PFSK-1 (cell line): ENCODE measurements around the gene MAP6.

Experiments
- POLR2AphosphoS5 ChIP-seq: IDR thresholded peaks from 2 replicates; pipeline ENCODE4 v1.6.1; 2012; ENCODE audit warnings: low read depth, mild to moderate bottlenecking, control low read depth, low read length, moderate library complexity
- SIN3A ChIP-seq: IDR thresholded peaks from 2 replicates; pipeline ENCODE4 v1.6.1; 2012; ENCODE audit warnings: mild to moderate bottlenecking, low read length, moderate library complexity, borderline replicate concordance; ENCODE audit not compliant: insufficient read depth
- TAF1 ChIP-seq: IDR thresholded peaks from 2 replicates; pipeline ENCODE4 v1.6.1; 2012; ENCODE audit warnings: low read length, control low read depth, borderline replicate concordance; ENCODE audit not compliant: insufficient read depth
- TF ChIP-seq, protein P1 (sequence below), 2 experiments: IDR thresholded peaks; 2 replicates each; pipeline versions ENCODE4 v1.6.1 to v1.8.0; 2011 to 2012; ENCODE audit warnings: low read depth in 2 of 2, low read length in 2 of 2, control low read depth in 1 of 2, inconsistent platforms in 1 of 2, mild to moderate bottlenecking in 1 of 2, moderate library complexity in 1 of 2; ENCODE audit not compliant: insufficient read depth in 1 of 2

- TF ChIP-seq, protein P1, sequence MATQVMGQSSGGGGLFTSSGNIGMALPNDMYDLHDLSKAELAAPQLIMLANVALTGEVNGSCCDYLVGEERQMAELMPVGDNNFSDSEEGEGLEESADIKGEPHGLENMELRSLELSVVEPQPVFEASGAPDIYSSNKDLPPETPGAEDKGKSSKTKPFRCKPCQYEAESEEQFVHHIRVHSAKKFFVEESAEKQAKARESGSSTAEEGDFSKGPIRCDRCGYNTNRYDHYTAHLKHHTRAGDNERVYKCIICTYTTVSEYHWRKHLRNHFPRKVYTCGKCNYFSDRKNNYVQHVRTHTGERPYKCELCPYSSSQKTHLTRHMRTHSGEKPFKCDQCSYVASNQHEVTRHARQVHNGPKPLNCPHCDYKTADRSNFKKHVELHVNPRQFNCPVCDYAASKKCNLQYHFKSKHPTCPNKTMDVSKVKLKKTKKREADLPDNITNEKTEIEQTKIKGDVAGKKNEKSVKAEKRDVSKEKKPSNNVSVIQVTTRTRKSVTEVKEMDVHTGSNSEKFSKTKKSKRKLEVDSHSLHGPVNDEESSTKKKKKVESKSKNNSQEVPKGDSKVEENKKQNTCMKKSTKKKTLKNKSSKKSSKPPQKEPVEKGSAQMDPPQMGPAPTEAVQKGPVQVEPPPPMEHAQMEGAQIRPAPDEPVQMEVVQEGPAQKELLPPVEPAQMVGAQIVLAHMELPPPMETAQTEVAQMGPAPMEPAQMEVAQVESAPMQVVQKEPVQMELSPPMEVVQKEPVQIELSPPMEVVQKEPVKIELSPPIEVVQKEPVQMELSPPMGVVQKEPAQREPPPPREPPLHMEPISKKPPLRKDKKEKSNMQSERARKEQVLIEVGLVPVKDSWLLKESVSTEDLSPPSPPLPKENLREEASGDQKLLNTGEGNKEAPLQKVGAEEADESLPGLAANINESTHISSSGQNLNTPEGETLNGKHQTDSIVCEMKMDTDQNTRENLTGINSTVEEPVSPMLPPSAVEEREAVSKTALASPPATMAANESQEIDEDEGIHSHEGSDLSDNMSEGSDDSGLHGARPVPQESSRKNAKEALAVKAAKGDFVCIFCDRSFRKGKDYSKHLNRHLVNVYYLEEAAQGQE (IDR thresholded peaks at IDR 0.05; ENCODE audit: insufficient read depth in 1 of 2, low read depth in 2 of 2, low read length in 2 of 2), result no peak
- no peak for TF ChIP-seq POLR2AphosphoS5
- TF ChIP-seq SIN3A, result no peak
- TF ChIP-seq TAF1, result no peak
Observed at GRCh38 chr11:75663808-75664207, 5.0 kb downstream of the MAP6 start.
